Gastrocnemius medialis (tissue), 4 donors: ENCODE results near the gene PXK.

Experiments used
- CTCF ChIP-seq, 5 experiments: fragments of 450-650 bp in 3 of 5; fragments of 200-600 bp in 2 of 5; sonication (generic) in 2 of 5; IDR thresholded peaks in 4 of 5; conservative IDR thresholded peaks in 1 of 5; 1 replicate in 4 of 5; 2 replicates in 1 of 5; pipeline ENCODE4 v1.5.1; 2016 to 2019; ENCODE audit warnings: antibody characterized with exemption in 5 of 5, mild to moderate bottlenecking in 3 of 5, moderate library complexity in 3 of 5
- POLR2A ChIP-seq, 2 donors: fragments of 450-650 bp; IDR thresholded peaks; one replicate each; pipeline ENCODE4 v1.6.1; 2017; ENCODE audit warnings: antibody characterized with exemption in 2 of 2, mild to moderate bottlenecking in 2 of 2, moderate library complexity in 2 of 2

GRCh38 chr3:58394339-58394738 lies 61.6 kb downstream of the PXK start:
- no peak for TF ChIP-seq CTCF (IDR thresholded peaks at IDR 0.05 in 4 of 5, conservative IDR thresholded peaks at IDR 0.05 in 1 of 5)
- no peak for TF ChIP-seq POLR2A (IDR thresholded peaks at IDR 0.05)
